GM12873 (cell line): ENCODE results near the gene PLA2G2C.

Experiments
- CTCF ChIP-seq: IDR thresholded peaks from 2 replicates; pipeline ENCODE4 v1.5.1; 2012; ENCODE audit warnings: low read depth, mild to moderate bottlenecking, moderate library complexity, low read length, control low read depth; ENCODE audit not compliant: insufficient read depth; ENCODE audit errors: missing control alignments

Gene PLA2G2C

GRCh38 chr1:20169932-20170331, 16.4 kb downstream of the PLA2G2C start:
- no peak for TF ChIP-seq CTCF

- no peak for TF ChIP-seq CTCF
Observed at GRCh38 chr1:20168564-20169491, 17.5 kb downstream of the PLA2G2C start.

GRCh38 chr1:20167126-20167525, 19.2 kb downstream of the PLA2G2C start:
- no peak for TF ChIP-seq CTCF

GRCh38 chr1:20166051-20166450, 20.3 kb downstream of the PLA2G2C start:
- TF ChIP-seq CTCF: no peak

- peak; percentile 67 for TF ChIP-seq CTCF
Observed at GRCh38 chr1:20165522-20165951, 20.8 kb downstream of the PLA2G2C start.

- no peak for TF ChIP-seq CTCF
Observed at GRCh38 chr1:20164694-20165202, 21.6 kb downstream of the PLA2G2C start.

- no peak for TF ChIP-seq CTCF
Observed at GRCh38 chr1:20160034-20160433, 26.3 kb downstream of the PLA2G2C start.
